ENCODE results near the gene OR9A2. TPM values are rescaled to one million over a fixed set of nuclear protein-coding genes. Genes with fewer than 3 reads are reported as not detected.

Gene OR9A2, protein sequence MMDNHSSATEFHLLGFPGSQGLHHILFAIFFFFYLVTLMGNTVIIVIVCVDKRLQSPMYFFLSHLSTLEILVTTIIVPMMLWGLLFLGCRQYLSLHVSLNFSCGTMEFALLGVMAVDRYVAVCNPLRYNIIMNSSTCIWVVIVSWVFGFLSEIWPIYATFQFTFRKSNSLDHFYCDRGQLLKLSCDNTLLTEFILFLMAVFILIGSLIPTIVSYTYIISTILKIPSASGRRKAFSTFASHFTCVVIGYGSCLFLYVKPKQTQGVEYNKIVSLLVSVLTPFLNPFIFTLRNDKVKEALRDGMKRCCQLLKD
- not detected in 2 replicates for total RNA-seq

DNA sequence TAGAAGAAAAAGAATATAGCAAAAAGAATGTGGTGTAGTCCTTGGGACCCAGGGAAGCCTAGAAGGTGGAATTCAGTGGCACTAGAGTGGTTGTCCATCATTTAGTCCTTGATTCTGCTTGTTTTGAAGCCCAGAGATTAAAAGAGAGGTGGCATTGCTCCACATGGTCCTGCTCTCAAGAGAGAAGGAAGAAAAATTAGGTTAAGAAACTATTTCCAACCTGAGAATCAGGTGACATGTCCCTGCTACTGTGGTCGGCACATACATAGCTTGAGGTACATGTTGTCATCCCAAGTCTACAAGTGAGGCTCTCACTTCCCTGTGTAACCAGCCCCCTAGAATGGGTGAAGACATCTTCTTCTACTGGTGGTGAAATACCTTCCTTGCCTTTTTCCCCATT, at the start of gene OR9A2:
Gene OR9A2, minus strand, starts transcription at position 101 of the 400 bp plus-strand sequence. Its CDS starts 0 bp downstream, at position 101.
- Mint-ChIP-seq H3K27ac (no peak within 1 kb of the TSS), H3K9me3 (no peaks in the 10 kb centered on the region), H3K4me1 (no peaks in the 10 kb centered on the region), H3K36me3 (ENCODE audit: low read depth) (no peaks in the 10 kb centered on the region), H3K27me3 (peaks cover 11% of the 10 kb centered on the region), H3K4me3 (no peak within 1 kb of the TSS)
- intact Hi-C loops (cut with micrococcal nuclease), result no loop called here
- no peak for DNase-seq

DNA sequence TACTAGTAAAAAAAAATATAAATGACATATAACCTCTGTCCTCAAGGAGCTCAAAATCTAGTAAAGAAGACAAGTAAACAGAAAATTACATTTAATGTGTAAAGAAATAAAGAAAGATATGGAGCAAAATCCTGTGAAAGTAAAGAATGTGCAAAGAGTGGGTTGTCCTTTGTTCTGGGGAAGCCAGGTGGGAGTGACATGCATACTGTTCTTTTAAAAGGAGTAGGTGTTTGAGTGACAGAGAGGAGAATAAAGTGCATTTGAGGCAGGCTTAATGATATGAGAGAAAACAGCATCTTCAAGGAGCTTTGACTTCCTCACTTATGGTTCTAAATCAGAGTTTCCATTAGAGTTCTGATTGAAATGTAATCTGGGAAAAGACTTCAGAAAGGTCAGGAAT, 47.2 kb upstream of the OR9A2 start:
- H3K27ac Mint-ChIP-seq, result no peak overlapping the region
- H3K36me3 Mint-ChIP-seq (ENCODE audit: low read depth), result no peaks in the 10 kb centered on the region
- no peaks in the 10 kb centered on the region for H3K27me3 Mint-ChIP-seq
- H3K4me1 Mint-ChIP-seq, result no peaks in the 10 kb centered on the region
- intact Hi-C loops (cut with micrococcal nuclease), result no loop called here
- H3K9me3 Mint-ChIP-seq, result no peaks in the 10 kb centered on the region
- no peak for DNase-seq
- H3K4me3 Mint-ChIP-seq, result no peak overlapping the region

DNA sequence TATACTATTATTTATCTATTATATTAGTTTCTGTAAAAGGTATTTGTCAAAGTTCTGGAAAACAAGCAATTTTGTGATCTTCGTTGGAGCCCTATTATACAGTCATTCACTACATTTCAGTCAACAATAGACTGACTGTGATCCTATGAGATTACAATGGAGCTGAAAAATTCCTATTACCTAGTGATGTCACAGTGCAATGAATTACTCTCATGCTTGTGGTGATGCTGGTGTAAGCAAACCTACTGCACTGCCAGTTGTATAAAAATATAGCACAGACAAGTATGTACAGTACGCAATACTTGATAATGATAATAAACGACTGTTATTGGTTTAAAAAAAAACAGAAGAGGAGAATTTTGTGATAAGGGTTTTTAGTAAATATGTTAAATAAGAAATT, 46.6 kb upstream of the OR9A2 start:
- Mint-ChIP-seq H3K27me3 (no peaks in the 10 kb centered on the region), H3K27ac (no peak overlapping the region), H3K4me1 (no peaks in the 10 kb centered on the region), H3K9me3 (no peaks in the 10 kb centered on the region), H3K4me3 (no peak overlapping the region), H3K36me3 (ENCODE audit: low read depth) (no peaks in the 10 kb centered on the region)
- intact Hi-C loops (cut with micrococcal nuclease), result no loop called here
- DNase-seq, result peak; percentile 15

DNA sequence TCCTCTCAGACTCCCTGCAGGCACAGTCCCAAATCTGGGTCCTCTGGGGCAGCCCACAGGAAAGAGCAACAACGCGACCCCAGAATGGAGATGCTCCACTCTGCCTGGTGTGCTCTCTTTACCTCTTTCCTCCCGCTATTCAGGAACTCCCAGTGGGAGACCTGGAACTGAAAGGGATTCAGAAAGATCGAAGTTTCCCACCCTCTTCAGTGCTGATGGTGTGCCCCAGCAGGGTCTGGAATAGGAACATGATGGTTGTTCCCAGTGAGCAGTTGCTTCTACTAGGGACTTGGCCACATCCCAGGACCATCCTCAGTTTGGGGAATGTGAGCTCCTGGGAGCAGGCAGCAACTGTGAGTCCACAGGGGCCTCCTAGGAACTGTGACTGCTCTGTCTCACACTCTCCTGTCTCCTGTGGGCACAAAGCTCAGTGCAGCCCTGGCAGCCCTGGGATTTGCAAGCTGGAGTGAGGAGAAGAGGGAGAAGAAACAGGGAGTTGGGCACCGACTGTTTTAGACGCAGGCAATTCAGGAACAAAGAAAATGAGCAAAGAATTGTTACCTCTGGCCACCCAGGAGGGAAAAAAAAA, 43.1 kb upstream of the OR9A2 start:
- no peak overlapping the region for H3K4me3 Mint-ChIP-seq
- no peaks in the 10 kb centered on the region for H3K9me3 Mint-ChIP-seq
- no peaks in the 10 kb centered on the region for H3K27me3 Mint-ChIP-seq
- intact Hi-C loops (cut with micrococcal nuclease), result no loop called here
- H3K36me3 Mint-ChIP-seq (ENCODE audit: low read depth), result no peaks in the 10 kb centered on the region
- H3K4me1 Mint-ChIP-seq, result no peaks in the 10 kb centered on the region
- H3K27ac Mint-ChIP-seq, result no peak overlapping the region
- no peak for DNase-seq

DNA sequence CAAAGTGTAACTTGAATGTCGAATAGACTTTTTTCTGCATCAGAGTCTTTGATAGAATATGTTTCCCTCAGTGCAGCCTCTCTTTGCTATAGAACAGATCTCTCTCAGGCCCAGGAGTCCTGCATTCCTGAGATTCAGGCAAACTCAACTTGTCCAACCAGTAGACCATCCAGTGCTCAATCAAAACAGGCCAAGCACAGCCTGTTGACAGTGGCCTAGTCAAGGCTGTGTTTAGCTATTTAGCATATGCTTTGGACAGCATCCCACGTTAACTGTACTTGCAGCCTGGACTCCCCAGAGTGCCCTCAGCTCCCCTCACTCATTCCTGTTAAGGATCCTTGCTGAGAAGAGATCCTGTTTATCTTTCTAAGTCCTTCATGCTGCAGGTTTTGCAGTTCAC, 41.5 kb upstream of the OR9A2 start:
- Mint-ChIP-seq H3K36me3 (ENCODE audit: low read depth) (no peaks in the 10 kb centered on the region), H3K27me3 (no peaks in the 10 kb centered on the region), H3K4me1 (no peaks in the 10 kb centered on the region), H3K4me3 (no peak overlapping the region), H3K27ac (no peak overlapping the region), H3K9me3 (no peaks in the 10 kb centered on the region)
- DNase-seq, result no peak
- intact Hi-C loops (cut with micrococcal nuclease), result no loop called here

DNA sequence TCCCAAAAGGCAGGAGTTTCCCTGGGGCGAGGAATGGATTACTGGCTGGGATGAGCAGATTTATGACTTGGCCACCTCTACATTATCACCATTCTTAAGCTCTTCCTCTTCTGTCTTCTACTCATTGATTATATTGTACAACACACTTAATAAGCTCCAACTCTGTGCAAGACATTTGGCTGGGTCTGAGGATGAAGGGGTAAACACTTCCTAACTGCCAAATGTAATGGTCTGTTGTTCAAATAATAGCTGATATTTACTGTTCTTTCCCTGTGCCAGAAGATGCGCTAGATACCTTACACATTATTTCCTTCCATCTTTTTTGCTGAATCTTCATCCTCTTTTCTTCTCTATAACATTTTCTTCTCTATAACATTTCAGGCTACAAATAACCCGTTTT, 36.8 kb upstream of the OR9A2 start:
- H3K4me1 Mint-ChIP-seq, result no peaks in the 10 kb centered on the region
- intact Hi-C loops (cut with micrococcal nuclease), result no loop called here
- H3K27ac Mint-ChIP-seq, result no peak overlapping the region
- no peaks in the 10 kb centered on the region for H3K9me3 Mint-ChIP-seq
- no peaks in the 10 kb centered on the region for H3K36me3 Mint-ChIP-seq (ENCODE audit: low read depth)
- no peak overlapping the region for H3K4me3 Mint-ChIP-seq
- no peaks in the 10 kb centered on the region for H3K27me3 Mint-ChIP-seq
- DNase-seq, result no peak

DNA sequence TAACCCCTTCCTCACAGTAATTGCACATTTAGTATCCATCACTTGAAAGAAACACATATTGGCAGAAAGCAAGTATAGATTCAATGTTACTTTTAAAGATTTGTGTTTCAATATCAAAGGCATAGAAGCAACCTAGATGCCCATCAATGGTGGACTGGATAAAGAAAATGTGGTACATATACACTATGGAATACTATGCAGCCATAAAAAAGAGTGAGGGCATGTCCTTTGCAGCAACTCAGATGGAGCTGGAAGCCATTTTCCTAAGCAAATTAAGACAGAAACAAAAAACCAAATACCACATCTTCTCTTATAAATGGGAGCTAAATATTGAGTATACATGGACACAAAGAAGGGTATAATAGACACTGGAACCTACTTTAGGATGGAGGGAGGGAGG, 28.8 kb upstream of the OR9A2 start:
- Mint-ChIP-seq H3K27ac (no peak overlapping the region), H3K4me1 (no peaks in the 10 kb centered on the region), H3K9me3 (peaks cover 5% of the 10 kb centered on the region), H3K4me3 (no peak overlapping the region), H3K36me3 (ENCODE audit: low read depth) (no peaks in the 10 kb centered on the region), H3K27me3 (peaks cover 5% of the 10 kb centered on the region)
- intact Hi-C loops (cut with micrococcal nuclease), result no loop called here
- DNase-seq, result no peak

DNA sequence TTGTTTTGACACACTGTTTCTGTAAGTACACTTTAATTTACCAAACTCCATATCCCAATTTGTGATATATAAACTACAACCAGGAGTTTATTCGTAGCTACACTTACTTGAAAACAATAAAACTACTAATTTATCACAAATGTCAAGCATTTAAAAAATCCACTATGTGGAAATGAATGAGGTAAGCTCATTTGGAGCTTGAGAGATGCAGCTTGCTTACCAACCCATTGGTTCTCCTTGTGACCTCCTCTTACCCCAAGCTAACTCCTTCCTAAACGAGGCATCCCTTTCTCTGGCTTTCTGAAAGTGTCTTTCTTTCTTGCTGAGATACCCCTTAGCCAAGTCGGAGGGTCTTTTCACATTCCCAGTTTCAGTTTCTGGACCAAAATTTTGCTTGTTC, 27.7 kb upstream of the OR9A2 start:
- Mint-ChIP-seq H3K9me3 (peaks cover 5% of the 10 kb centered on the region), H3K4me1 (no peaks in the 10 kb centered on the region), H3K27me3 (peaks cover 5% of the 10 kb centered on the region), H3K4me3 (no peak overlapping the region), H3K27ac (no peak overlapping the region), H3K36me3 (ENCODE audit: low read depth) (no peaks in the 10 kb centered on the region)
- DNase-seq, result no peak
- intact Hi-C loops (cut with micrococcal nuclease), result no loop called here

DNA sequence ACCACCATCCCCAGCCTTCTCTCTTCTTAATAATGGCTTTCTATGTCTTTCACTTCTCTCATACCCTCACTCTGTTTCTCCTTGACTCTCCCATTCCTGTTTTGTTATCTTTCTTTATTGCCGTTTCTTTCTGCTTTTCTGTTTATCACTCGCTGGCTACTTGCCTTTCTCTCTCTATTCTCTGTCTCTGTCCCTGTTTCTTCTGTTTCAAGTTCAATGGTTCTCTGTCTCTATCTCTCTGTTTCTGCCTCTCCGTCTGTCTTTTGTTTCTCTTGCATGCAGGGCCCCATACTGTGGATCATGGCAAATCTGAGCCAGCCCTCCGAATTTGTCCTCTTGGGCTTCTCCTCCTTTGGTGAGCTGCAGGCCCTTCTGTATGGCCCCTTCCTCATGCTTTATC, 25.1 kb upstream of the OR9A2 start, which contains the start of gene OR6V1:
Gene OR6V1, plus strand, starts transcription at position 301 of the 400 bp plus-strand sequence. Its CDS starts 0 bp downstream, at position 301.
- peaks cover 5% of the 10 kb centered on the region for H3K9me3 Mint-ChIP-seq
- H3K36me3 Mint-ChIP-seq (ENCODE audit: low read depth), result no peaks in the 10 kb centered on the region
- intact Hi-C loops (cut with micrococcal nuclease), result no loop called here
- H3K27me3 Mint-ChIP-seq, result peaks cover 5% of the 10 kb centered on the region
- DNase-seq, result no peak
- H3K27ac Mint-ChIP-seq, result no peak within 1 kb of the TSS
- H3K4me3 Mint-ChIP-seq, result no peak within 1 kb of the TSS
- peaks cover 2% of the 10 kb centered on the region for H3K4me1 Mint-ChIP-seq

DNA sequence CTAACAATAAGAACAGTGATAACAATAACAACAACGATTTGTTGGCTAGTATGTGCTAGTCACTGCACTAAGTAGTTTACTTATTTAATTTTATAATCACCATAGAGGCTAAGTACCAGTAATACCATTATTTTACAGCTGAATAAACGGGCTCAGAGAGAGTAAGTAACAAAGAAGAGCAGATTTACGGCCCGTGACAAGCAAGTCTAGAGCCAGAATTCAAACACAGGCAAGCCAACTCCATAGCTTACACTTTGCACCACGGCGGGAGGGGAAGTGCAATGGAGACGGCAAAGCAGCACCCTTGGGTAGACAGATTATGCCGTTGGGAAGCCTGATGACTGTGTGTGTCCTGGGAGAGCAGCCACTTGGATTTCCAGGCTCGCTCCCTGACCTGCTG, 24.0 kb upstream of the OR9A2 start:
- peaks cover 4% of the 10 kb centered on the region for H3K9me3 Mint-ChIP-seq
- intact Hi-C loops (cut with micrococcal nuclease), result no loop called here
- no peak for DNase-seq
- H3K36me3 Mint-ChIP-seq (ENCODE audit: low read depth), result no peaks in the 10 kb centered on the region
- H3K27ac Mint-ChIP-seq, result no peak overlapping the region
- peaks cover 8% of the 10 kb centered on the region for H3K27me3 Mint-ChIP-seq
- no peak overlapping the region for H3K4me3 Mint-ChIP-seq
- peaks cover 2% of the 10 kb centered on the region for H3K4me1 Mint-ChIP-seq

DNA sequence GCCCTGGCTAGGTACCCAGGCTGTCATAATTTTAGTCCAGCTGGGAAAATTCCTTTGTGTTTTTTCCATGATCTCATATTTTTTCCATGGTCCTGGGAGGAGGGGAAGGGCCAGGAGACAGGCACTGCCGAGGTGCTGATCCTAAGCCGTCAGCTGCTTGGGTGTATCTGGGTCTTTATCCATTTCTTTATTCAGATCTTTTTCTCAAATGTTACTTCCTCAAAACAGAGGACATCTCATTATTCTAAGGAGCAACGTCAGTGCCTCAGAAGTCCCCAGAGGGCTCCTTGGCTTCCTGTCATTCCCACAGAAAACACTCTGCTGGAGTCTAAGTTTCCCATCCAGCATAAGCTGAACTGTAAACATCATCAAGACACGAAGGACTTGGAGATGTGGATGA, 22.4 kb upstream of the OR9A2 start:
- Mint-ChIP-seq H3K4me1 (peaks cover 2% of the 10 kb centered on the region), H3K36me3 (ENCODE audit: low read depth) (no peaks in the 10 kb centered on the region), H3K9me3 (no peaks in the 10 kb centered on the region), H3K27me3 (peaks cover 8% of the 10 kb centered on the region), H3K27ac (no peak overlapping the region), H3K4me3 (no peak overlapping the region)
- no peak for DNase-seq
- intact Hi-C loops (cut with micrococcal nuclease), result no loop called here

DNA sequence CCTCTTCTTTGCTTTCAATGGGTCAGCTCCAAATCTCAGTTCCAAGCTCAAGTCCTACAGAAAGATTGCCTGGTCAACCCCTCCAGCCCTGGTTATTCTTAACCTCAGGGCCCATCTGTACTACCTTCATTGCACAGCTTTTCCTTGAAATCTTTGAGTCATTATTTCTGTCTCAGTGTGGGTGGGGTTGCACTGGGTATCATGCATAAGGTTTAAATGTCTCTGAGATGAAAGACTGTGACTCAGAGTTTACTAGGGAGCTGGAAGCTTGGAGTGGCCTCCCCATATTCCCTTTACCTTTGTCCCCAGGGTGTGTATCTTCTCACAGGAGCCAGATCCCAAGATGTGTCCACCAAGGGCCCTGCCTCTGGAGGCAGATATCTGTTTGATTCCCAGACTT, 21.9 kb upstream of the OR9A2 start:
- Mint-ChIP-seq H3K9me3 (no peaks in the 10 kb centered on the region), H3K4me3 (no peak overlapping the region), H3K27ac (no peak overlapping the region), H3K4me1 (peaks cover 2% of the 10 kb centered on the region), H3K36me3 (ENCODE audit: low read depth) (no peaks in the 10 kb centered on the region), H3K27me3 (peaks cover 8% of the 10 kb centered on the region)
- no peak for DNase-seq
- intact Hi-C loops (cut with micrococcal nuclease), result no loop called here

DNA sequence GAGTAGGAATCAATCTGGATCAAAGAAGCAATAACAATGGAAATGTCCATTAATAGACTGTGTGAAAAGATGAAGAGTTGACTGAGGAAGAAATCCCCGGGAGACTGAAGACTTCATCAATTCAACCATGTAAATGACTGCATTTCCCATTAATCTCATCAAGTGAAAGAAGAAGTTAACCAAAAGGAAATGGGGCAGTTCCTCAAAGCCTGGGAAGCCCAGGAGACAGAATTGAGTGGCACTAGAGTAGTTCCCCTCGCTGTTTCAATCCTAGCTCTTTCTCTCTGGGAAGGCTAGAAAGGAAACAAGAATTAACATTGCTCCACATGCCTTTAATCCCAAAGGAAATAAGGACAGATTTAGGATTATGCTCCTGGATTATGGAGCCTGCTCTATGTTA, 20.4 kb upstream of the OR9A2 start:
- intact Hi-C loops (cut with micrococcal nuclease), result no loop called here
- DNase-seq, result no peak
- no peak overlapping the region for H3K27ac Mint-ChIP-seq
- peaks cover 2% of the 10 kb centered on the region for H3K4me1 Mint-ChIP-seq
- no peaks in the 10 kb centered on the region for H3K36me3 Mint-ChIP-seq (ENCODE audit: low read depth)
- H3K4me3 Mint-ChIP-seq, result no peak overlapping the region
- H3K9me3 Mint-ChIP-seq, result no peaks in the 10 kb centered on the region
- H3K27me3 Mint-ChIP-seq, result peaks cover 6% of the 10 kb centered on the region

DNA sequence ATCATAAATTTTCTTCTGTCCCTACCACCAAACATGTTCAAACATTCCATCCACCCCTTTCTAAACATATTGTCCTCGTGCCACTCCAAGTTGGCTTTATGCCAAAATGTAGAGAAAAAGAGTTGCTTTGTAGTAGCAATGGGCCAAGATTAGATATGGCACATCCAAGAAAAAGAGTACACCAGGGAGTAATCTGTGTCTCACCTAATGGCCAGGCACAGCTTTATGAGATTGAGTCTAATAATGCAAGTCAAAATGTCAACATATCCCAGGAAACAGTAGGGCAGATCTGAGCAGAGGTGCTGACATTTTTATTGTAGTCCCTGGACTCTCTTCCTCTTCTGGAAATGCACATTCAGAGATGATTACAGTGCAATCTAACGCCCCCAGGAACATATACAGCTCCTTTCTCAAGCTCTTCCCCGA, 19.5 kb upstream of the OR9A2 start:
- DNase-seq, result no peak
- intact Hi-C loops (cut with micrococcal nuclease), result no loop called here
- Mint-ChIP-seq H3K9me3 (no peaks in the 10 kb centered on the region), H3K4me1 (peaks cover 2% of the 10 kb centered on the region), H3K27me3 (peaks cover 3% of the 10 kb centered on the region), H3K27ac (no peak overlapping the region), H3K4me3 (no peak overlapping the region), H3K36me3 (ENCODE audit: low read depth) (no peaks in the 10 kb centered on the region)

DNA sequence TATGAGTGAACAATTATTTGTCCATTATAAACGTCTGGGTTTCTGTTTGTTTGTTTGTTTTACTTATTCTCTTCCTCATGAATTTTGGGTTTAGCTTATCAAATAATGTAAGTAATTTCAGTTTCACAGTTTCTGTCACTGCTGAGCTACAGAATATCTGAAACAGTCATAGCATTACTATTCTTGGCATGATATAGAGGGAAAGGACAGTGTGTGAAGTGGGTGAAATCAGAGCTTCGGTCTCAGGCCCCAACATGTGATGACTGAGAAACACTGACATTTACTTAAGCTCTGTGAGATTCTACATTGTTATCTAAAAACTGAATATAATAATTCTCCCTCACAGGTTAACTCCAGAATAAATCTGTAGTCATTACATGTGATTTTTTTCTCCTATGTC, 16.5 kb upstream of the OR9A2 start:
- Mint-ChIP-seq H3K27ac (no peak overlapping the region), H3K4me1 (no peaks in the 10 kb centered on the region), H3K4me3 (no peak overlapping the region), H3K27me3 (peaks cover 3% of the 10 kb centered on the region), H3K9me3 (no peaks in the 10 kb centered on the region), H3K36me3 (ENCODE audit: low read depth) (no peaks in the 10 kb centered on the region)
- intact Hi-C loops (cut with micrococcal nuclease), result no loop called here
- DNase-seq, result no peak
